SJSA1 (cell line): ENCODE data around the gene OGDH. TPM values are rescaled to one million over a fixed set of nuclear protein-coding genes. Genes with fewer than 3 reads are reported as not detected.
"Not testable (repeated sequence)": the region's sequence is repeated elsewhere in the genome, so short reads cannot be mapped to it uniquely, and the experiment has no call there.

Source experiments
- DNase-seq, 2 experiments: peaks; one replicate each; pipeline ENCODE4 v3.0.0-alpha.2; 2015 to 2020; ENCODE audit warnings: low spot score in 2 of 2, low read depth in 1 of 2
- H3K27ac ChIP-seq: fragments of 250-450 bp; sonication (Bioruptor Pico); 2 replicates; pipeline ENCODE4 v1.5.1; 2020; ENCODE audit warnings: mild to moderate bottlenecking, moderate library complexity
- H3K27me3 ChIP-seq: fragments of 250-450 bp; sonication (Bioruptor Pico); replicated peaks from 2 replicates; pipeline ENCODE4 v1.5.1; 2020; ENCODE audit warnings: mild to moderate bottlenecking, moderate library complexity
- H3K36me3 ChIP-seq: fragments of 250-450 bp; sonication (Bioruptor Pico); 2 replicates; pipeline ENCODE4 v1.5.1; 2020; ENCODE audit warnings: mild to moderate bottlenecking
- H3K4me1 ChIP-seq: fragments of 250-450 bp; sonication (Bioruptor Pico); replicated peaks from 2 replicates; pipeline ENCODE4 v1.6.1; 2021; ENCODE audit warnings: mild to moderate bottlenecking
- H3K4me3 ChIP-seq: fragments of 250-450 bp; sonication (Bioruptor Pico); 2 replicates; pipeline ENCODE4 v1.5.1; 2020; ENCODE audit warnings: mild to moderate bottlenecking
- H3K9me3 ChIP-seq: fragments of 250-450 bp; sonication (Bioruptor Pico); replicated peaks from 2 replicates; pipeline ENCODE4 v1.5.1; 2020; ENCODE audit warnings: mild to moderate bottlenecking
- total RNA-seq: library from RNA; depleted of rRNA; stranded (reverse); fragments of >200 nt; shearing (Covaris generic); gene quantifications from 2 replicates; pipeline ENCODE4 v1.2.3, GENCODE V29; 2014

Gene OGDH
- total RNA-seq, 1 experiment from 2014 or later: 51.3 TPM

GRCh38 chr7:44590910-44591309 lies 15.5 kb upstream of the OGDH start:
- DNase-seq: no peak
- Histone ChIP-seq H3K27ac (no peak overlapping the region), H3K27me3 (no peaks in the 10 kb centered on the region), H3K9me3 (no peaks in the 10 kb centered on the region), H3K4me3 (no peak overlapping the region), H3K4me1 (no peaks in the 10 kb centered on the region), H3K36me3 (no peaks in the 10 kb centered on the region)

- Histone ChIP-seq H3K27ac (no peak overlapping the region), H3K4me3 (no peak overlapping the region), H3K27me3 (no peaks in the 10 kb centered on the region), H3K9me3 (no peaks in the 10 kb centered on the region), H3K4me1 (no peaks in the 10 kb centered on the region), H3K36me3 (no peaks in the 10 kb centered on the region)
- no peak for DNase-seq
Measured at GRCh38 chr7:44595934-44596635, 10.3 kb upstream of the OGDH start.

GRCh38 chr7:44597181-44597580 lies 9.2 kb upstream of the OGDH start:
- not testable (repeated sequence) for DNase-seq, H3K27ac ChIP-seq, H3K27me3 ChIP-seq, H3K36me3 ChIP-seq, H3K4me1 ChIP-seq, H3K9me3 ChIP-seq, H3K4me3 ChIP-seq

- no peak for DNase-seq
- no peaks in the 10 kb centered on the region for H3K9me3 ChIP-seq
- no peaks in the 10 kb centered on the region for H3K4me1 ChIP-seq
- no peaks in the 10 kb centered on the region for H3K36me3 ChIP-seq
- no peaks in the 10 kb centered on the region for H3K27me3 ChIP-seq
- no peak overlapping the region for H3K4me3 ChIP-seq
- no peak overlapping the region for H3K27ac ChIP-seq
Measured at GRCh38 chr7:44599222-44599621, 7.2 kb upstream of the OGDH start.

- Histone ChIP-seq H3K9me3 (no peaks in the 10 kb centered on the region), H3K4me1 (peaks cover 10% of the 10 kb centered on the region), H3K27ac (no peak overlapping the region), H3K4me3 (no peak overlapping the region), H3K36me3 (peaks cover 5% of the 10 kb centered on the region; the same call in 1 of the 2 replicates), H3K27me3 (no peaks in the 10 kb centered on the region)
- DNase-seq: no peak
Measured at GRCh38 chr7:44602576-44602910, 3.9 kb upstream of the OGDH start.

GRCh38 chr7:44603193-44603592 lies 3.2 kb upstream of the OGDH start:
- DNase-seq: no peak
- Histone ChIP-seq H3K36me3 (peaks cover 10% of the 10 kb centered on the region), H3K27me3 (no peaks in the 10 kb centered on the region), H3K9me3 (no peaks in the 10 kb centered on the region), H3K4me1 (peaks cover 17% of the 10 kb centered on the region), H3K27ac (no peak overlapping the region), H3K4me3 (no peak overlapping the region)

- H3K36me3 ChIP-seq: peaks cover 12% of the 10 kb centered on the region
- H3K4me3 ChIP-seq: no peak overlapping the region
- no peaks in the 10 kb centered on the region for H3K9me3 ChIP-seq
- no peak for DNase-seq
- H3K4me1 ChIP-seq: peaks cover 32% of the 10 kb centered on the region
- H3K27ac ChIP-seq: no peak overlapping the region
- H3K27me3 ChIP-seq: 0 out of 2 replicates have a peak, but pooled peaks cover 3% of the 10 kb centered on the region
Measured at GRCh38 chr7:44604941-44605340, 1.5 kb upstream of the OGDH start.

GRCh38 chr7:44607141-44608068 lies 978 bp downstream of the OGDH start:
- Histone ChIP-seq H3K36me3 (peaks cover 12% of the 10 kb centered on the region), H3K27me3 (0 out of 2 replicates have a peak, but pooled peaks cover 3% of the 10 kb centered on the region), H3K27ac (peak overlapping the region; percentile 42; the same call in 1 of the 2 replicates), H3K4me3 (peak overlapping the region; percentile 91), H3K9me3 (no peaks in the 10 kb centered on the region), H3K4me1 (peaks cover 35% of the 10 kb centered on the region)
- DNase-seq: no peak

- H3K36me3 ChIP-seq: peaks cover 12% of the 10 kb centered on the region
- H3K9me3 ChIP-seq: no peaks in the 10 kb centered on the region
- no peak overlapping the region for H3K4me3 ChIP-seq
- peak overlapping the region; percentile 46 for H3K27ac ChIP-seq
- peak in 1 of 2 experiments; percentile 68 for DNase-seq
- 0 out of 2 replicates have a peak, but pooled peaks cover 3% of the 10 kb centered on the region for H3K27me3 ChIP-seq
- peaks cover 35% of the 10 kb centered on the region for H3K4me1 ChIP-seq
Measured at GRCh38 chr7:44608916-44609648, 2.7 kb downstream of the OGDH start.

- Histone ChIP-seq H3K4me3 (no peak overlapping the region), H3K27me3 (0 out of 2 replicates have a peak, but pooled peaks cover 3% of the 10 kb centered on the region), H3K27ac (no peak overlapping the region), H3K9me3 (no peaks in the 10 kb centered on the region), H3K36me3 (peaks cover 12% of the 10 kb centered on the region), H3K4me1 (peaks cover 35% of the 10 kb centered on the region)
- DNase-seq: no peak
Measured at GRCh38 chr7:44609829-44610228, 3.4 kb downstream of the OGDH start.

- no peak overlapping the region for H3K27ac ChIP-seq
Measured at GRCh38 chr7:44615149-44615611, 8.8 kb downstream of the OGDH start.

GRCh38 chr7:44615793-44616192 lies 9.4 kb downstream of the OGDH start:
- no peak overlapping the region for H3K27ac ChIP-seq
- H3K27me3 ChIP-seq: no peaks in the 10 kb centered on the region
- DNase-seq: no peak

More at GRCh38 chr7:44615149-44615611, 8.8 kb downstream of the OGDH start:
- DNase-seq: no peak
- Histone ChIP-seq H3K4me1 (peaks cover 13% of the 10 kb centered on the region), H3K36me3 (peaks cover 9% of the 10 kb centered on the region), H3K27me3 (no peaks in the 10 kb centered on the region), H3K4me3 (no peak overlapping the region), H3K9me3 (no peaks in the 10 kb centered on the region)

GRCh38 chr7:44616545-44616944 lies 10.1 kb downstream of the OGDH start:
- Histone ChIP-seq H3K27ac (no peak overlapping the region), H3K27me3 (no peaks in the 10 kb centered on the region), H3K9me3 (no peaks in the 10 kb centered on the region), H3K4me3 (no peak overlapping the region), H3K4me1 (peaks cover 18% of the 10 kb centered on the region), H3K36me3 (peaks cover 9% of the 10 kb centered on the region)
- DNase-seq: no peak

More at GRCh38 chr7:44615793-44616192, 9.4 kb downstream of the OGDH start:
- H3K36me3 ChIP-seq: peaks cover 9% of the 10 kb centered on the region
- peaks cover 11% of the 10 kb centered on the region for H3K4me1 ChIP-seq
- no peak overlapping the region for H3K4me3 ChIP-seq
- H3K9me3 ChIP-seq: no peaks in the 10 kb centered on the region
